GM19238 (cell line): ENCODE results near the gene MYT1.

Source experiments
- DNase-seq: peaks from one replicate; pipeline ENCODE4 v3.0.0; 2011; ENCODE audit warnings: low spot score; ENCODE audit not compliant: insufficient read length

Gene MYT1

DNA sequence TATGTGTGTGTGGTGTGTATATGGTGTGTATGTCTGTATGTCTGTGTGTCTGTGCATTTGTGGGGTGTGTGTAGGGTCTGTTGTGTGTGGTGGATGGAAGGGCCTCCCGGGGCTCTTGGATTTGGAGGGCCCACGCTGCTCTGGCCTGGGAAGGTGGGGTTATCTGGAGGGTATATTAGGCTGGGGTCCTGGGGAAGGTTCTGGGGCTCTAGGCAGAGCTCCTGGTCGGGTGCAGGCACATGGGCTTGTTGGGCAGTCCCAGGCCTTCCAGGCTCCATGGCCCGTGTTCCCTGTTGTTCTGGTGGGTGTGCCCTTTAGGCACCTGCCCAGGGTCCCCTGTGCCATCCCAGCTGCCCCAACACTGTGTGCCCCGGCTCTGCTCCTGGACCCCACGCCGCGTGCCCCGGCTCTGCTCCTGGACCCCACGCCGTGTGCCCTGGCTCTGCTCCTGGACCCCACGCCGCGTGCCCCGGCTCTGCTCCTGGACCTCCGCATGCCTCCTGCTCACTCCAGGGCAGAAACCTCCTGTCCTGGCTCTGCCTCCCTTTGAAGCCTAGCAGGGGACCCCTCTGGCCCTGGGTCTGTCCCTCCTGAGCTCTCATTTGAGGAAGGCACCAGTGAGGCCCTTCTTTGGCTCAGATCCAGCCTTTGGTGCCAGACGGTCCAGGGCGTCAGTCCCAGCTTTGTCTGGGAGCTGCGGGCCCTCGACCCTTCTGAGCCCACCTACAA, 10.2 kb upstream of the MYT1 start:
- no peak for DNase-seq

DNA sequence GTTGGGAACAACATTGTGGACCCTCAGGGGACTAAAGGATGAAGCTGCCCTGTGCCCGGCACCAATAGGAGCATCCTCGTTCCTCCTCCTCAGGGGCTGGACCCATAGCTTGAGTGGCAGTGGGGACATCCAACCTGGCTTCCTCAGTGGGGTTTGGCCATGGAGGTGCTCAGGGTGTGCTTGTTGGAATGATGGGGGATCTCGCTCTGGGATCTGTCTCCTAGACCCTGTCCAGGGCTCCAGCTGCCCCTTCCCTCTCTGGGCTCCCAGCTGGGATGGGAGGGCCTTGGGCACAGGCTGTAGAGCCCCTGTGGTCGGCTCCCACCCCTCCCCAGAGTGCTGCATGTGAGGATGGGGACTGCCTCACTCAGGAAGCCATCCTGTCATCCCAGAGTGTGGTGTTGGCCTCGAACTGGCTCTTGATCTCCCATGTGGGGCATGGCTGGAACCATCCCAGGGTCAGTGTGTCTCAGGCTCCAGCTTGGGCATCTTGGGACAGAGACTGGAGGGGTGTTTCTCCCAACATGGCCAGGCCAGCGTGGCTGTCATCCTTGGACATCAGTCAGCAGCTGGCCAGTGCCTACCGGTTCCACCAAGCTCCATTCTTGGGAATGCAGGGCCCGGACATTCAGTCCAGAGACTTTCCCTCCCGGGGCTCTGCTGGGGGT, 9.5 kb upstream of the MYT1 start:
- no peak for DNase-seq

DNA sequence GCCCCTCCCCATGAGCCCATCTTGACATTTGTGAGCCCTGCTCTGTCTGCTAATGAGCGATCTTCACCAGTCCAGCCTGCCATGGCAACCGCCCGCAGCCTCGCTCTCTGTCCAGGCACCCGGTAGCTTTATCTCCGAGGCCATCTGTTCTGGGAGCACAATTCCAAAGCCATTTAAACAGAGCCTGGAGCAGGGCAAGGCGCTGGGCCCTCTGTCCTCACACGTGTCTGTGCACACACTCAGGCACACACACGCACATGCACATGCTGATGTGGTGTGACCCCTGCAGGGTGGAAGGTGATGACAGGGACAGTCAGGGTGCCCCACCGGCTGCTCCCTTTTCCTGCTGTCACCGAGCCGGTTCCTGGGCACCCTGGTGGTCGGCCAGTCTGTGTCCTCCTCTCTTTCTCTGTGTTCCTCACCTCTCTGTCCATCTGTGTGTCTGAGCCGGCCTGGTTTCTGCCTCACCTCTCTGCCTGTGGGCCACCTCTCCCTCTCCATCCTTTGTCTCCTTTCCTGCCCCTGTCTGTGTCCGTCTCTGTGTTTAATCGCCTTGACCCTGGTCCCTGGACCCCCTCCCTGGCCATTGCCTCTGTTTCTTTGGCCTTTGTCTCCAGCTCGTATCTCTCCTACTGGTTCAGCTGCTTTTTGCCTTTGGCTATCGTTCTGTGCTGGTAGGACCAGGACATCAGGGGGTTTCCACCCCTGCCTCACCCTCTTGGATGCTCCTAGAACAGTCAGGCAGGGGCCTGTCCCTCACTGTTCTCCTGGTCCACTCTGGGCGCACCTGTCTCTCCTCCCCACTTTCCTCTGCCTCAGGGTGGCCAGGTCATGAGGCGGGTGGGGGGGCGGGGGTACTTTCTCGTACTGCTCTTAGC, 8.8 kb upstream of the MYT1 start:
- DNase-seq = no peak

DNA sequence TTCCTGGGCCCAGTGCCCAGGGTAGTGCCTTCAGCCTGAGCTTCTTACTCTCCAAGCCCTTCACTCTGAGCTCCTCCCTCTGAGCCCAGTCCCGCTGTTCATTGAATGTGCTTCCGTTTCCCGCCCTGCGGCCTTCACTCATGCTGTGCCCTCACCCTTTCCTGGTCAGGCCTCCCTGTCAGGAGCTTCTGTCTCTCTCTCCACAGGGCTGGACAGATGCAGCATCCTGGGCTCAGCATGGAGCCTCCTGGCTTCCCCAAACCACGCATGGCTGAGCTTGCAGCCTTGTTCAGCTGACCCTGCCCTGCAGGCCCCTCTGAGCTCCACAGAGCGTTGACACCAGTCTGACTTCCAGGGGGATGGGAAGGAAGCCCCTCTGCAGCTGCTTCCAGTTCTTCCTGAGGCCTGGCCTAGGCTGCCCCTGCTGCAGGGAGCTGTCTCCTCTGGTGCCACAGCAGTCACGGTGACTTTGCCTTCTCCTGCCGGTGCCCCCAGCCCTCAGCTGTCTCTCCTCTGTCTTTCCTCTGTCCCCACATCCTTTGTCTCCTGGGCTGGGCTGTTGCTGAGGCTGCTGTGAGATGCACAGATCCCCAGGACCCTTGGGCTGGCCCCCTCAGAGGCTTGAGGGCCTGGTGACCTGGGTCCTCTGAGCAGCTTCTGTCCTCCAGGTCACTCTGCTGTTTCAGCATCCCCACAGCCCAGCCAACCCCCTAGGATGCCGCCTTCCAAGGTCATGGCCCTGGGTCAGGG, 7.9 kb upstream of the MYT1 start:
- no peak for DNase-seq

DNA sequence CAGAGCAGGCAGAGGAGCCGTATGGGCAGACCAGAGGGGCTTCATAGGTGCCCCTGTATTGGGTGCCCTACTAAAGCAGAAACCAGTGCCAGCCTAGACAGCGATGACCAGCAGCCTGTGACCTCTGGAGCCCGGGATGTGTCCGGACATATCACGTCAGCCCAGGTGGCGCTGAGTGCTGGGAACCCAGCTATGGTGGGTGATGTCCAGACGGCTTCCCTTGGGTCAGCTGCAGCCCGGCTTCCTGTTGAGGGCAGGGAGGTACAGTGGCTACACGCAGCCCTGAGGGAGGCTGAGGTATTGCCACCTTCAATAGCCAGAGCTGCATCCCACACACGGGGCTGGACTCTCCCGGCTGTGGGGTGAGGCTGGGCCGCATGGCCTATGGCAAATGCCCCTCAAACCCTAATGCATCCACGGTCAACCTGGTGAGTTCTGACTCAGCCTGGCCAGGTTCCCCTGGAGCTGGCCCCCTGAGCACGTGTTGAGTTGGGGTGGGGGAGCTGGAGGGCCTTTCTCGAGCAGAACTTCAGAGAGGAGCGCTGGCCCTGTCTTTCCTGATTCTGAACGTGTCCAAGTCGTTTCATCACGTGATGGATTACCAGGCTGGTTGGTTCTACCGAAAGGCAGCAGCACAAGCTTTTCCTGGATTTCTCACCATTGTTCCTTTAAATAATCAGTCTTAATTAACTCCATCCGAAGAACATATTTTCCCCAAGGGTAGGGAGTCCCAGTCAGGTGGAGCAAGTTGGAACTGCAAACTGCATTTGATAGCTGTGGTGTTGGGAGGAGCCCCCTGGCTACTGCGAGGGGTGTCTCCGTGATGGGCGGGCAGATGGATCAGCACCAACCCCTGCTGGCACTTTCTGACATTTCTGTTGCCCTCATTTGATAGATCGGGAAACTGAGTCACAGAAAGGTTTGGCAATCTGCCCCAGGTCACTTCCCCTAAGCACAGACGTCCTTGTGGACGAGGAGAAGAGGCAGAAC, 7.1 kb upstream of the MYT1 start:
- DNase-seq = no peak

DNA sequence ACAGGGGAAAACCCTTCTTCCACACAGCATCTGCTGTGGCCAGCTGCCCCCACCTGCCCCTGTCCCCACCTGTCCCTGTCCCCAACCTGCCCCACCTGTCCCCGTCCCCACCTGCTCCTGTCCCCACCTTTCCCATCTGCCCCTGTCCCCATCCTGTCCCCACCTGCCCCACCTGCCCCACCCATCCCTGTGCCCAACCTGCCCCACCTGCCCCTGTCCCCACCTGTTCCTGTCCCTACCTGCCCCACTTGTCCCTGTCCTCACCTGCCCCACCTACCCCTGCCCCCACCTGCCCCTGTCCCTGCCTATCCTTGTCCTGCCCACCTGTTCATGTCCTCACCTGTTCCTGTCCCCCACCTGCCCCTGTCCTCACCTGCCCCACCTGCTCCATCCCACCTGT, 6.4 kb upstream of the MYT1 start:
- DNase-seq = no peak

DNA sequence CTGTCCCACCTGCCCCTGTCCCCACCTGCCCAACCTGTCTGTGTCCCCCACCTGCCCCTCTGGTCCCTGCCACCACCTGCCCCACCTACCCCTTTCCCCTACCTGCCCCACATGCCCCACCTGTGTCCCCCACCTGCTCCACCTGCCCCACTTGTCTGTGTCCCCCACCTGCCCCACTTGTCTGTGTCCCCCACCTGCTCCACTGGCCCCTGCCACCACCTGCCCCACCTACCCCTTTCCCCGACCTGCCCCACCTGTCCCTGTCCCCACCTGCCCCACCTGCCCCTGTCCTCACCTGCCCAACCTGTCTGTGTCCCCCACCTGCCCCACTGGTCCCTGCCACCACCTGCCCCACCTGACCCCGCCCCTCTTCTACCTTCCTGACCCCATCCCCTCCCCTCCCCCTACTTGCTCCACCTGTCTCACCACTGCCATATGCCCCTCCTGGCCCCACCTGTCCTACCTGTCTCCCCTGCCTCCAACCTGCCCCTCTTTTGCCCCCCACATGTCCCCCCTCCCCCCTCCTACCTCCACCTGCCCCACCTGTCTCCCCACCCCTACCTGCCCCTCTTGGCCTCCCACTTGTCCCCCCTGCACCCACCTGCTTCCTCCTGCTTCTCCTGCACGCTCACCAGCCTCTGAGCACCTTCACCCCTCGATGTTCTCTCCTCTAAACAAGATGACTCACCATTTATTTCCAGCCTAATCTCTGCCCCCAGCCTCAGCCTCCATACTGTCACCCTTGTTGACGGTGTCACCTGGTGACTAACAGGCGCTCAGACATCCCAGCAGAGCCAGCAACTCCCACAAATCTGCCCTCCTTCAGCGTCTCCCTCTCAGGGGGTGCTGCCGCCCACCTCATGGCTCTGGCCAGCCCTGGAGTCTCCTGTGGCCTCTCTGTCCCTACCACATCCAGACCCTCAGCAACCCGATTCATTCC, 5.6 kb upstream of the MYT1 start:
- no peak for DNase-seq

DNA sequence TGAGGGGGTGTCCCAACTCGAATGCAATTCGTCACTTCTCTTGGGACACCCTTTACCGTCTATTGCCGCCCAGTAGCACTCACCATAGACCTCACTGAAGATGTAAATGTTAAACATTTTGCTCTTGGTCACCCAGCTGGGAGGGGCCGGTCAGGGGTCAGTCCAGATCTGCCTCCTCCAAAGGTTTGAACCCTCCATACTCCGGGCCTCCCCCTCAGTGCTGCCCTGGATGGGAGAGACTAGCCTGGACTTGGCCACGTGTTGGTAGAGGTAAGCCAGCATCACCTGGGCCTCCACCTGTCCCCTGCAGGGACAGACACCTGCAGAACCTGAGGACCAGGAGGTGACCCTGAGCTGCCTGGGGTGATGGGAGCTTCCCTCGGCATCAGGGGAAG, 5.0 kb upstream of the MYT1 start:
- DNase-seq = no peak

DNA sequence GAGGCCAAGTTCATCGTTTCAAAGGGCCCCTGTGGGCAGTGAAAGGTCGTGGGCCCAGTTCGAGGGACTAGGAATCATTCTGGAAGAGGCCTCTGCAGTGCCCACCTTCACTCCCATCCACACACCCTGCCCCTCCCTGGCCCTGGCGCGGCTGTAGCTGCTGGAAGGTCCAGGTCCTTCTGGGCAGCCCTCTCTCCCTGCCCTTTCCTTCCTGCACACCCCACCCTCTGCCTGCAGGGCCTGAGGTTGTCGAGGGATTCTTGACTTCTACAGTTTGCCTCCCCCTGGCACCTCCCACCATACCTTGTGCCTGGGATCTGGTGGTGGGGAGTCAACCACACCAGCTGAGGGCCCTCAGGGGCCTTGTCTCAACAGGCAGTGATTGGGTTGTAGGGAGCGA, 4.5 kb upstream of the MYT1 start:
- no peak for DNase-seq

DNA sequence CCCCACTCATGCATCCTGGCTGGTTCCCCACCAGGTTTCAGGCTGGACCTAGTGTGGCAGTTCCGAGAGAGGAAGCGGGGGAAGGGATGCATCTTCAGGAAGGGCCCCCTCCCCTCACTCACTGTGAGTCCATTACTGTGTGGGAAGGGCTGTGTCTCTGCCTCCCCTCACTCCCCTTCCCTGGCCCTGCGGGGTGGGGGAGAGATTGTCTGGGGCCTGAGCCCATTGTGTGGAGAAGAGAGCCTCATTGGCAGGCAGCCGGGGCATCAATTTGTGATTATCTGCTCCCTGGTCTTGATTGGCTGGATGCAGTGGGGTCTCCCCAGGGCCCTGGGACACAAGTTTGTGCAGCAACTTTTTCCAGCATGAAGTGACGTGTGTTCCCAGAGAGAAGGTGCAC, 4.1 kb upstream of the MYT1 start:
- no peak for DNase-seq

DNA sequence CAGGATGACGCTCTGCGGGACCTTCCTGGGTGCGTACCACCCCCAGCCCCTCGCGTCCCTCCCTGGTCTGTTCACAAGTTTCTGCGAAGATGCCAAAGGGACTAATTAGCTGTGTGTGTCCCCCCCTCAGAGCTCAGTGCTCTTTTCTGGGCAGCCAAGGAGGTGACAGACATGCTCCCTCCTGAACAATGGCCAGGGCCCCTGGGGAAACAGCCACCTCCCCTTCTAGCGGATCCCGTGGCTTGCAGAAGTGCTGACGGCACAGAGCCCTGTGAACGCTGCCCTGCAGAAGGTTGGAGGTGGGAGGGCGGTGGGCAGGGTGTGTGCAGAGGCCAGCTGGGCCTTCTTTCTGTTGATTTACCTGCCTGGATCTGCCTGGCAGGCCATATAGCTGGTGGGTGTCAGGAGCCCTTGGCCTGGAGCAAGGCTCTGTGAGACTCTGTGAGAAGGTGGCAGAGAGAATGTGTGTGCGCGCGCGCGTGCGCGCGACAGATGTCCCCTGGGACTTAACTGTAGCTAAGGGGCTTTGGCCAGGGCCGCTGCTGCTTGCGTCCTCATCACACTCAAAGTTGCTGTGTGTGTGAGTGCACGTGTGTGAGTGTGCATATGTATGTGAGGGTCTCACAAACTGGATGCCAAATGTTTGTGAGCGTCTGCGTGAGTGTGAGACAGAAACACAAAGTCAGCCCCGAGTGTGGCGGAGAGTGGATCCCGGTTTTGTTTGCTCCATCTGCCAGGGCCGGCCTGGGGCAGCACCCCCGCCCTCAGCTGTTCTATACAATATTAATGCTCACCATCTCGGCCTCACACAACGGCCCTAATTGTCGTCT, 3.5 kb upstream of the MYT1 start:
- DNase-seq = no peak

DNA sequence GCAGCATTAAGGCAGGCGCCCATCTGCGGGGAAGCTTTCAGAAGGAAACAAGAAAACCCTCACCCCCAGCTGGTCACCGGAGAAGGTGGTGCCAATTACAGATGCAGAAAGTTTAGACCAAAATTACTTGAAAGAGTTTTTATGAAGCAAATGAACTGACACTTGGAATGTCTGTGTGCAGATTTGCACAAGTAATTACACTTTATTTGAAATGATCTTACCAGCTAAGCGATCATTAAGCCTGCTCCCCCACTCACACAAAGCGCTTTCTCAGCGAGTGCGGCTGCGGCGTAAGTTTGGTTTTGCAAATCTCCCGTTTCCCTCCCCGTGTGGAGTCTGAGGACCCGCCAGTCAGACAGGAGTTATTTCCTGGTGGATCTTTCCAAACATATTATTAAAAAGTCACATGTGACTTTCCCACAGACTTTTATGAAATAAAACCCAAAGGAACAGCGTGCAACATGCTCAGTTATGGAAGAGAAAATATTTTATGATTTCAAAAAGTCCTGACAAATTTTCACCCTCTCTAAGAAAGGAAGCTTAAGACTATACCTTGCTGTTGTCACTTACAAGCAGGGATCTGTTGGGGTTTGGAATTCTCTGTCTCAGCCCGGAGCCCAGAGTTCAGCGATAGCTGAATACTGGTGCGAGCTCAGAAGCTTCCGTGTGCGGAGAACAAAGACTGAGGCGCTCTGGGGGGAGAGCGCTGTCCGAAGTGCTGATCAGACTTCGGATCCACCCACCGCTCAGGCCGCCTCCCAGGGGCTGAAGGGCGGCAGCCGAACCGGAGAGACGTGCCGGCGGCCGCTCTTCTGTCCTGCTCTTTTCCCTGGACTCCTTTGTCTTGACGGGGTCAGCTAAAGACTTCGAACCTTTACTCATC, 2.7 kb upstream of the MYT1 start:
- peak; percentile 36 for DNase-seq

DNA sequence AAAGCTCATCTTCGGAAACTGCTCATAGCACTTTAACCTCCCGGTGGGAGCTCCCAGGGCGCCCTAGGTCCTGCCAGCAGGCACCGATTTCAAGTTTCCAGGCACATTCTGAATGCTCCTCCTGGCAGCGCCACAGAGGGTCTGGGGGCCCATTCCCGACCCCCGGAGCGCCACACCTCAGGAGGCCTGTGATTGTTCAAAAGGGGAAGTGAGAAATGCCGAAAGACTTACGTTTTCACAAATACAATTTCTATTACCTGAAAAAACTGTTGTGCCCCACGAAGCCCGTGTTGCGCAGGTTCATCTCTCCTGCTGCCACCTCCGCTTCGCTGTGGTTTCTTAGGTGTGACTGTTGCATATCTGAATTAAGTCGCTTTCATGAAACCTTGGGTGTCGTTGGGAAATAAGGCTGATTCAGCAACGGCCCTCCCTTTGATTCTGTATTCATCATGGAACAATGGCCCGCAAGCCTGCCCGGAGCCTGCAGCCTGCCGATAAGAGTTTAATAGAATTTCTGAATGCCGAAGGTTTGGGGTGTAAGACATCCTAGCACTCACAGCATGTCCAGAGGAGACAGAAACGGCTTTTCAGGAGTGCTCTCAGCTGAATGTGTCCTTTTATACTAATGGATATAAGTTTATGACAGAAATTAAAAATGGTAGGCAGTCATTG, 1.9 kb upstream of the MYT1 start:
- DNase-seq = no peak

DNA sequence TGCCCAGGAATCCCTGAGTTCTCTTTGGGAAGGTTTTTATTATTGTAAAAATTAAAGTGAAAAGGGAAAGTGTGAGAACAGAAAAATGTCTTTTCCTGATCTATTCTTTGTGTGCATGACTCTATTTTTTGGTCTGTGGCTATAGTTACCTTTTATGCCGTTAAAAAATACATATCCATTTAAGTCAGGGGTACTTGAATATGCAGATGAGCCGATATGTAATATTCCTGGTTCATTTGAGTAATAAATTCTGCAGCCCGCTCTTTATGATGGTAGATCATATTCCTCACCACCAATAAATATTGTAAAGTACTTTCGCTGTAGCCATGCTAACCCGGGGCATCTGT, 503 bp upstream of the MYT1 start:
- no peak for DNase-seq

DNA sequence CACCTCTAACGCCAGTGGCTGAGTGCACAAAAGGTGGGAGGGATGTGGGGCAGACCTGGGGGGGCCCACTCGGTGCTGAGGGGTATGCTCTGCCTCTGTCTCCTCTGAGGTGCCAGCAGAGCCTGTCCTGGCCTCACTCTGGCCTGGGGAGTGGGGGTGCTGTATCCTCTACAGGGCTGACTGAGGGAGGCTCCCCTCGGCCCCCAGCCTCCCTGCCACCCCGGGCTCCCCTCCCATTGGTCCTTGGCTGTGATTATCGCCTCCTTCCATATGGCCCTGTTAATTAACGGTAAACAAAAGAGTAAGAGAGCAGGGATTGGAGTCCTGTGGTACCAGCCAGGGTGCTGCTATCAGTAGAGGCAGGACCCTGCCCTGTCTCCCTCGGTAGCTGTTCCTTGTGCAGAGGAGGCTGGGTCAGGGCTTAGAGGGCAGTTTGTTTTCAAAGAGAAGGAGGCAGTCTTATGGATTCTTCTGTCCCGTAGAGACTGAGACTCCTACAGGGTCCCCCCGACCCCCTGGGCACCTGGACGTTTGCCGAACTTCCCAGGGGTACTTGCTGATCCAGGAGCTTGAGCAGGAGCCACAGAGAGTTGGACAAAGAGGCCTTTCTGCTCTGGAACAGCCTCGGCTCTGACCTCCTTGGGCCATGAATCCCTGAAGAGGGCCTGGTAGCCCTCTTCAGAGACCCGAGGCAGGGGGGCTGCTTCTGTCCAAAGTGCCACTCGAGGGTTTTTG, 1.8 kb downstream of the MYT1 start:
- no peak for DNase-seq
